Natural killer cell (primary cell): Measurements from ENCODE around the gene ABCB9. TPM values are rescaled to one million over a fixed set of nuclear protein-coding genes. Genes with fewer than 3 reads are reported as not detected.

Source experiments
- ATAC-seq, 3 donors: fragments of 150-1000 bp in 2 of 3; fragments of 200-7000 bp in 1 of 3; cut with Tn5 transposase; 1 replicate in 1 of 3; 2 replicates in 2 of 3; pipeline ENCODE4 v1.10.0; 2021; ENCODE audit warnings: mild to moderate bottlenecking in 2 of 3, moderate library complexity in 2 of 3
- DNase-seq, 2 donors: peaks; one replicate each; pipeline versions ENCODE4 v3.0.0 to v3.0.0-alpha.2; 2013 to 2021; ENCODE audit warnings: mixed read lengths in 1 of 2
- H3K27ac ChIP-seq: one replicate; pipeline ENCODE4 v1.5.1; 2013; ENCODE audit warnings: mild to moderate bottlenecking, low read length
- H3K27me3 ChIP-seq: one replicate; pipeline ENCODE4 v1.6.1; 2013; ENCODE audit warnings: low read length; ENCODE audit not compliant: control insufficient read depth, insufficient read depth
- H3K36me3 ChIP-seq: one replicate; pipeline ENCODE4 v1.6.1; 2013; ENCODE audit warnings: low read length; ENCODE audit not compliant: control insufficient read depth, insufficient read depth
- H3K4me1 ChIP-seq: one replicate; pipeline ENCODE4 v1.6.1; 2013; ENCODE audit warnings: low read length; ENCODE audit not compliant: control insufficient read depth, insufficient read depth
- H3K4me3 ChIP-seq: one replicate; pipeline ENCODE4 v1.5.1; 2013; ENCODE audit warnings: low read length
- H3K9me3 ChIP-seq: one replicate; pipeline ENCODE4 v1.6.1; 2013; ENCODE audit warnings: low read length; ENCODE audit not compliant: control insufficient read depth, insufficient read depth
- H3K27ac Mint-ChIP-seq, 2 donors: one replicate each; pipeline ENCODE4 v1.8.0; 2022; ENCODE audit warnings: mild to moderate bottlenecking in 2 of 2, mixed read lengths in 2 of 2, moderate library complexity in 1 of 2
- H3K27me3 Mint-ChIP-seq, 2 donors: one replicate each; pipeline ENCODE4 v1.8.0; 2022; ENCODE audit warnings: low read depth in 2 of 2, mixed read lengths in 2 of 2
- H3K36me3 Mint-ChIP-seq: one replicate; pipeline ENCODE4 v1.8.0; 2022; ENCODE audit warnings: mixed read lengths
- H3K4me1 Mint-ChIP-seq, 2 donors: one replicate each; pipeline ENCODE4 v1.8.0; 2022; ENCODE audit warnings: mixed read lengths in 2 of 2
- H3K4me3 Mint-ChIP-seq: one replicate; pipeline ENCODE4 v1.8.0; 2022; ENCODE audit warnings: mild to moderate bottlenecking, moderate library complexity, mixed read lengths
- H3K9me3 Mint-ChIP-seq, 2 donors: one replicate each; pipeline ENCODE4 v1.8.0; 2022; ENCODE audit warnings: mixed read lengths in 2 of 2
- CTCF ChIP-seq: fragments of 200-600 bp; IDR thresholded peaks from one replicate; pipeline ENCODE4 v1.8.0; 2022; ENCODE audit warnings: antibody characterized with exemption
- WGBS: methylation state at CpG from one replicate; pipeline ENCODE4 v1.1.7; 2013; ENCODE audit warnings: missing lambda C conversion rate; ENCODE audit not compliant: insufficient coverage; 5-methylcytosine and 5-hydroxymethylcytosine counted together
- intact Hi-C: fragments of 100-400 bp; cut with micrococcal nuclease; formaldehyde crosslinking; loops from one replicate; pipeline ENCODE4 v1.14.2; 2022
- total RNA-seq, 4 donors: library from RNA; stranded (reverse); fragments of 120-200 nt in 1 of 4; gene quantifications; one replicate each; pipeline versions ENCODE4 v1.2.3 to v1.2.4, GENCODE V29; 2013 to 2022

ABCB9 gene
- total RNA-seq, 3 donors from 2014 or later (not counting 1 experiment from before 2014, with no cell fraction given) = 2.4 to 4.0 (median 3.3) TPM

GRCh38 chr12:122979908-122980182, 13.6 kb upstream of the ABCB9 start:
- peak in 1 of 2 donors; percentile 34 for DNase-seq

GRCh38 chr12:122979001-122979907, 13.0 kb upstream of the ABCB9 start:
- peak overlapping the region; percentile 52 for H3K4me3 ChIP-seq
- intact Hi-C loops = loop anchor here (5.0 kb wide), 1 partner anchor 98 kb away; no protein-coding TSS in a partner anchor
- ATAC-seq = no peak
- Mint-ChIP-seq H3K27ac (no peak overlapping the region), H3K27me3 (no peaks in the 10 kb centered on the region), H3K4me1 (peaks cover 20 to 52% of the 10 kb centered on the region in 2 donors), H3K9me3 (no peaks in the 10 kb centered on the region), H3K36me3 (no peaks in the 10 kb centered on the region), H3K4me3 (peak overlapping the region; percentile 87)
- H3K9me3 ChIP-seq = no peaks in the 10 kb centered on the region
- H3K27ac ChIP-seq = peak overlapping the region; percentile 54
- WGBS = 85% methylated on average over 28 of the region's 28 CpGs
- H3K36me3 ChIP-seq = peaks cover 9% of the 10 kb centered on the region
- peaks cover 67% of the 10 kb centered on the region for H3K4me1 ChIP-seq
- TF ChIP-seq CTCF = no peak
- no peak for DNase-seq
- no peaks in the 10 kb centered on the region for H3K27me3 ChIP-seq

More at GRCh38 chr12:122979908-122980182, 13.6 kb upstream of the ABCB9 start:
- H3K4me1 ChIP-seq = peaks cover 72% of the 10 kb centered on the region
- TF ChIP-seq CTCF = no peak
- Mint-ChIP-seq H3K4me3 (peak overlapping the region; percentile 87), H3K27ac (peak overlapping the region; percentile 66 to 86), H3K27me3 (no peaks in the 10 kb centered on the region), H3K9me3 (no peaks in the 10 kb centered on the region), H3K36me3 (no peaks in the 10 kb centered on the region), H3K4me1 (peaks cover 25 to 55% of the 10 kb centered on the region in 2 donors)
- peaks cover 9% of the 10 kb centered on the region for H3K36me3 ChIP-seq
- no peaks in the 10 kb centered on the region for H3K27me3 ChIP-seq
- intact Hi-C loops = loop anchor here (5.0 kb wide), 2 partner anchors 97 to 172 kb away; partner anchors contain the start of gene PITPNM2
- H3K4me3 ChIP-seq = peak overlapping the region; percentile 52
- ATAC-seq = no peak
- H3K9me3 ChIP-seq = no peaks in the 10 kb centered on the region
- WGBS = 6% methylated on average over 7 of the region's 7 CpGs
- peak overlapping the region; percentile 54 for H3K27ac ChIP-seq

GRCh38 chr12:122978507-122978955, 12.3 kb upstream of the ABCB9 start:
- DNase-seq = no peak
- Histone ChIP-seq H3K4me3 (no peak overlapping the region), H3K36me3 (peaks cover 9% of the 10 kb centered on the region), H3K27me3 (no peaks in the 10 kb centered on the region), H3K9me3 (no peaks in the 10 kb centered on the region), H3K4me1 (peaks cover 67% of the 10 kb centered on the region), H3K27ac (no peak overlapping the region)
- intact Hi-C loops = loop anchor here (5.0 kb wide), 1 partner anchor 99 kb away; no protein-coding TSS in a partner anchor
- Mint-ChIP-seq H3K27me3 (no peaks in the 10 kb centered on the region), H3K27ac (no peak overlapping the region), H3K4me3 (peak overlapping the region; percentile 47), H3K4me1 (peaks cover 17 to 48% of the 10 kb centered on the region in 2 donors), H3K9me3 (no peaks in the 10 kb centered on the region), H3K36me3 (no peaks in the 10 kb centered on the region)
- WGBS = 96% methylated on average over 21 of the region's 21 CpGs
- TF ChIP-seq CTCF = no peak
- no peak for ATAC-seq
